ENCODE measurements around the gene TMSB15A. TPM values are rescaled to one million over a fixed set of nuclear protein-coding genes. Genes with fewer than 3 reads are reported as not detected.
"Not testable (repeated sequence)": the region's sequence is repeated elsewhere in the genome, so short reads cannot be mapped to it uniquely, and the experiment has no call there.

Gene TMSB15A
- total RNA-seq, 4 donors from 2014 or later = not detected

GRCh38 chrX:102546828-102547493 is 30.4 kb upstream of the TMSB15A start:
- in situ Hi-C loops (cut with MboI; ENCODE audit: low pct_ligation_motif_present in 1 of 4, low pct_unique_long_range_greater_than_20kb in 1 of 4, low sequenced_read_pairs in 3 of 4) (no loop called here), intact Hi-C loops (cut with DNase I; ENCODE audit: low total_unique reads) (no loop called here)
- DNase-seq = no peak
- H3K27me3 ChIP-seq = no peaks in the 10 kb centered on the region
- TF ChIP-seq POLR2AphosphoS5 (IDR thresholded peaks at IDR 0.05) (no peak), POLR2A (IDR thresholded peaks at IDR 0.05) (no peak), CTCF (IDR thresholded peaks at IDR 0.05) (no peak), EP300 (IDR thresholded peaks at IDR 0.05; ENCODE audit: low read depth) (no peak)
- H3K36me3 ChIP-seq = no peaks in the 10 kb centered on the region
- H3K4me1 ChIP-seq = no peaks in the 10 kb centered on the region
- no peak overlapping the region for H3K4me3 ChIP-seq
- no peak overlapping the region for H3K27ac ChIP-seq
- H3K9me3 ChIP-seq = no peaks in the 10 kb centered on the region
- WGBS, 2 donors (ENCODE audit: low coverage in 1 of 2) = 68% methylated on average over 35 of the region's 35 CpGs; no CpG with 5 or more reads in 1 of the 2 donors

GRCh38 chrX:102546175-102546574 is 29.6 kb upstream of the TMSB15A start:
- intact Hi-C loops (cut with DNase I; ENCODE audit: low total_unique reads); in situ Hi-C loops (cut with MboI; ENCODE audit: low pct_ligation_motif_present in 1 of 4, low pct_unique_long_range_greater_than_20kb in 1 of 4, low sequenced_read_pairs in 3 of 4); H3K4me1 ChIP-seq; H3K27ac ChIP-seq; H3K36me3 ChIP-seq; H3K9me3 ChIP-seq; H3K27me3 ChIP-seq; DNase-seq; H3K4me3 ChIP-seq: not testable (repeated sequence)
- 73% methylated on average over 5 of the region's 5 CpGs; no CpG with 5 or more reads in 1 of the 2 donors for WGBS, 2 donors (ENCODE audit: low coverage in 1 of 2)

GRCh38 chrX:102535958-102536357 is 19.4 kb upstream of the TMSB15A start:
- Histone ChIP-seq H3K27ac (no peak overlapping the region), H3K9me3 (no peaks in the 10 kb centered on the region), H3K36me3 (no peaks in the 10 kb centered on the region), H3K27me3 (no peaks in the 10 kb centered on the region), H3K4me1 (no peaks in the 10 kb centered on the region), H3K4me3 (no peak overlapping the region)
- in situ Hi-C loops (cut with MboI; ENCODE audit: low pct_ligation_motif_present in 1 of 4, low pct_unique_long_range_greater_than_20kb in 1 of 4, low sequenced_read_pairs in 3 of 4) = no loop called here
- WGBS, 2 donors (ENCODE audit: low coverage in 1 of 2) = 83 to 92% methylated on average over 2 of the region's 2 CpGs
- intact Hi-C loops (cut with DNase I; ENCODE audit: low total_unique reads) = no loop called here
- no peak for TF ChIP-seq CTCF (IDR thresholded peaks at IDR 0.05)
- no peak for TF ChIP-seq POLR2A (IDR thresholded peaks at IDR 0.05)
- no peak for TF ChIP-seq POLR2AphosphoS5 (IDR thresholded peaks at IDR 0.05)
- TF ChIP-seq EP300 (IDR thresholded peaks at IDR 0.05; ENCODE audit: low read depth) = no peak
- no peak for DNase-seq

GRCh38 chrX:102517326-102517725 is 787 bp upstream of the TMSB15A start:
- no peak for DNase-seq
- Histone ChIP-seq H3K27me3 (peaks cover 8% of the 10 kb centered on the region), H3K9me3 (no peaks in the 10 kb centered on the region), H3K4me3 (no peak overlapping the region), H3K27ac (no peak overlapping the region), H3K36me3 (no peaks in the 10 kb centered on the region), H3K4me1 (peaks cover 0 to 6% (median 2%) of the 10 kb centered on the region in 4 donors)
- intact Hi-C loops (cut with DNase I; ENCODE audit: low total_unique reads) (no loop called here), in situ Hi-C loops (cut with MboI; ENCODE audit: low pct_ligation_motif_present in 1 of 4, low pct_unique_long_range_greater_than_20kb in 1 of 4, low sequenced_read_pairs in 3 of 4) (no loop called here)
- 42% methylated on average over 7 of the region's 7 CpGs; no CpG with 5 or more reads in 1 of the 2 donors for WGBS, 2 donors (ENCODE audit: low coverage in 1 of 2)
- no peak for TF ChIP-seq POLR2AphosphoS5 (IDR thresholded peaks at IDR 0.05)

GRCh38 chrX:102514536-102514935 is 2.0 kb downstream of the TMSB15A start:
- in situ Hi-C loops (cut with MboI; ENCODE audit: low pct_ligation_motif_present in 1 of 4, low pct_unique_long_range_greater_than_20kb in 1 of 4, low sequenced_read_pairs in 3 of 4) (no loop called here), intact Hi-C loops (cut with DNase I; ENCODE audit: low total_unique reads) (no loop called here)
- TF ChIP-seq POLR2AphosphoS5 (IDR thresholded peaks at IDR 0.05) (no peak), EP300 (IDR thresholded peaks at IDR 0.05; ENCODE audit: low read depth) (no peak), POLR2A (IDR thresholded peaks at IDR 0.05) (no peak), CTCF (IDR thresholded peaks at IDR 0.05) (no peak)
- DNase-seq = no peak
- H3K27me3 ChIP-seq = peaks cover 8% of the 10 kb centered on the region
- WGBS, 2 donors (ENCODE audit: low coverage in 1 of 2) = 93% methylated on average over 1 of the region's 1 CpG; no CpG with 5 or more reads in 1 of the 2 donors
- no peak overlapping the region for H3K4me3 ChIP-seq
- no peaks in the 10 kb centered on the region for H3K36me3 ChIP-seq
- no peaks in the 10 kb centered on the region for H3K9me3 ChIP-seq
- H3K27ac ChIP-seq = no peak overlapping the region
- peaks cover 0 to 6% (median 2%) of the 10 kb centered on the region in 4 donors for H3K4me1 ChIP-seq
